ENCODE measurements around the gene TLR10. TPM values are rescaled to one million over a fixed set of nuclear protein-coding genes. Genes with fewer than 3 reads are reported as not detected.

TLR10 gene
- polyA plus RNA-seq, 2 of the 4 experiments (the other 2 are of a cell fraction): 0.14 TPM; not detected in 1

GRCh38 chr4:38757945-38758600 lies 24.7 kb downstream of the TLR10 start:
- TF ChIP-seq RFX5 (IDR thresholded peaks at IDR 0.05): no peak
- TF ChIP-seq CTCF (IDR thresholded peaks at IDR 0.05): peak; percentile 32; the same call in 2 of the 3 replicates
- peak; percentile 24; the same call in 1 of the 3 replicates for TF ChIP-seq SMC3 (IDR thresholded peaks at IDR 0.05)
- TF ChIP-seq ZNF302 (CRISPR knock-in tag; IDR thresholded peaks at IDR 0.05): no peak
- TF ChIP-seq RAD21 (conservative IDR thresholded peaks at IDR 0.05 in 1 of 2, IDR thresholded peaks at IDR 0.05 in 1 of 2): peak; percentile 12 to 27; a peak in 1 of 5 replicates
- WGBS (ENCODE audit: missing lambda C conversion rate): 91% methylated on average over 5 of the region's 6 CpGs
- ATAC-seq (peak; percentile 39 to 70; a peak in 4 of 6 replicates), DNase-seq (ENCODE audit: low read depth in 1 of 2, low spot score in 1 of 2) (peak in 1 of 2 experiments; percentile 40), FAIRE-seq (no peak)
- Histone ChIP-seq H3K4me3 (no peak overlapping the region), H3K4me1 (no peaks in the 10 kb centered on the region), H3K27ac (no peak overlapping the region), H3K4me2 (no peak overlapping the region), H3K9me3 (no peaks in the 10 kb centered on the region)
- ChIA-PET POLR2A (no interaction called here), CTCF (interaction anchor here (0.6 to 5.8 kb wide), 13 partner anchors 13 to 695 kb away, joined by 3 to 60 read pairs (median 5); partner anchors contain the start of genes TLR1 and TLR10)

GRCh38 chr4:38752941-38753806 lies 29.6 kb downstream of the TLR10 start:
- ChIA-PET CTCF (no interaction called here), POLR2A (no interaction called here)
- no peak for TF ChIP-seq RNF2 (IDR thresholded peaks at IDR 0.05; ENCODE audit: borderline replicate concordance, low read depth)
- no peak for TF ChIP-seq JUNB (IDR thresholded peaks at IDR 0.05)
- TF ChIP-seq SMC3 (IDR thresholded peaks at IDR 0.05): no peak
- TF ChIP-seq HDAC2 (IDR thresholded peaks at IDR 0.05): no peak
- no peak for TF ChIP-seq HEYL (CRISPR knock-in tag; IDR thresholded peaks at IDR 0.05)
- TF ChIP-seq RCOR1 (IDR thresholded peaks at IDR 0.05; ENCODE audit: low read depth, low read length): no peak
- no peak overlapping the region for H3K4me3 ChIP-seq
- FAIRE-seq (no peak), DNase-seq (ENCODE audit: low read depth in 1 of 2, low spot score in 1 of 2) (peak in 1 of 2 experiments; percentile 34), ATAC-seq (peak; percentile 24 to 59; a peak in 3 of 6 replicates)
- H3K9me3 ChIP-seq: no peaks in the 10 kb centered on the region
- no peak overlapping the region for H3K4me2 ChIP-seq
- H3K27ac ChIP-seq: no peak overlapping the region
- 79% methylated on average over 19 of the region's 19 CpGs for WGBS (ENCODE audit: missing lambda C conversion rate)
- no peaks in the 10 kb centered on the region for H3K4me1 ChIP-seq

- DNase-seq (ENCODE audit: low read depth in 1 of 2, low spot score in 1 of 2) (no peak), FAIRE-seq (no peak)
- POLR2A ChIA-PET: no interaction called here
Measured at GRCh38 chr4:38752372-38752940, 30.3 kb downstream of the TLR10 start.

More at GRCh38 chr4:38752372-38752940, 30.3 kb downstream of the TLR10 start:
- no peak overlapping the region for H3K4me2 ChIP-seq
- H3K27ac ChIP-seq: no peak overlapping the region
- H3K4me3 ChIP-seq: no peak overlapping the region
- no peak for ATAC-seq
- H3K4me1 ChIP-seq: no peaks in the 10 kb centered on the region
- CTCF ChIA-PET: no interaction called here
- no peaks in the 10 kb centered on the region for H3K9me3 ChIP-seq
- WGBS (ENCODE audit: missing lambda C conversion rate): 83% methylated on average over 8 of the region's 8 CpGs
- no peak for TF ChIP-seq PHF8 (IDR thresholded peaks at IDR 0.05; ENCODE audit: borderline replicate concordance, low read depth)
- TF ChIP-seq CTCF (IDR thresholded peaks at IDR 0.05): no peak
- TF ChIP-seq EHF (CRISPR knock-in tag; IDR thresholded peaks at IDR 0.05): no peak
- TF ChIP-seq HEYL (CRISPR knock-in tag; IDR thresholded peaks at IDR 0.05): no peak
- no peak for TF ChIP-seq BHLHE40 (IDR thresholded peaks at IDR 0.05; ENCODE audit: low read depth, low read length)
- TF ChIP-seq NFE2L2 (conservative IDR thresholded peaks at IDR 0.05; ENCODE audit: low read length): no peak
- TF ChIP-seq HMGXB4 (CRISPR knock-in tag; IDR thresholded peaks at IDR 0.05; ENCODE audit: borderline replicate concordance): no peak
- no peak for TF ChIP-seq POLR2AphosphoS2 (conservative IDR thresholded peaks at IDR 0.05; ENCODE audit: low read length)
- no peak for TF ChIP-seq KDM5A (IDR thresholded peaks at IDR 0.05)
- no peak for TF ChIP-seq CBX2 (IDR thresholded peaks at IDR 0.05; ENCODE audit: borderline replicate concordance, low read depth)
- TF ChIP-seq RAD21 (conservative IDR thresholded peaks at IDR 0.05 in 1 of 2, IDR thresholded peaks at IDR 0.05 in 1 of 2): no peak
- no peak for TF ChIP-seq FOSL2 (IDR thresholded peaks at IDR 0.05)
- no peak for TF ChIP-seq FOSL2 (CRISPR knock-in tag; IDR thresholded peaks at IDR 0.05)
- no peak for TF ChIP-seq ZNF302 (CRISPR knock-in tag; IDR thresholded peaks at IDR 0.05)

All from A549 (cell line).